Measurements from ENCODE around the gene SUPT3H. TPM values are rescaled to one million over a fixed set of nuclear protein-coding genes. Genes with fewer than 3 reads are reported as not detected.

SUPT3H gene
- total RNA-seq, 3 donors from 2014 or later = 3.0 to 8.1 (median 3.5) TPM

GRCh38 chr6:45314146-45314545 lies 63.6 kb downstream of the SUPT3H start:
- Histone ChIP-seq H3K4me1 (ENCODE audit: low read depth) (no peaks in the 10 kb centered on the region), H3K9me3 (no peaks in the 10 kb centered on the region), H3K36me3 (ENCODE audit: low read depth) (no peaks in the 10 kb centered on the region), H3K4me3 (no peak overlapping the region)
- no peak for TF ChIP-seq CTCF (IDR thresholded peaks at IDR 0.05)
- no peak for DNase-seq
- ATAC-seq = no peak
- intact Hi-C loops (cut with DNase I, micrococcal nuclease) = no loop called here

DNA sequence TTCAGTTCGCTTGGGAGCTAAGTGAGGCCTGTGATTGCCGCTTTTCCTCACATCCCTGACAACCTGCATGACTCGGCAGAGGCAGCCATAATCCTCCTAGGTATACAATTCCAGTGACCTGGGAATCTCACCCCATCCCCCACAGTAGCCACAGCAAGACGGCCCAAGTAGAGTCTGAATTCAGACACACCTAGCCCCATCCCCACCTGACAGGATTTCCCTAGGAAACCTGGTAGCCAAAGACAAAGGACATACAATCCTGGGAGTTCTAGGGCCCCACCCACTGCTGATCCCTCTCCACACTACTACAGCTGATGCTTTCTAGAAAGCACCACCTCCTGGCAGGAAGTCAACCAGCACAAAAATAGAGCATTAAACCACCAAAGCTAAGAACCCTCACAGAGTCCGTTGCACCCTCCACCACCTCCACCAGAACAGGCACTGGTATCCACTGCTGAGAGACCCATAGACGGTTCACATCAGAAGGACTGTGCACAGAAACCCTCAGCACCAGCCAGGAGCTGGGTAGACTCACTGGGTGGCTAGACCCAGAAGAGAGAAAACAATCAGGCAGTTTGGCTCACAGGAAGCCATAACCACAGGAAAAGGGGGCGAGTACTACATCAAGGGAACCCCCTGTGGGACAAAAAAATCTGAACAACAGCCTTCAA lies 67.5 kb downstream of the SUPT3H start:
- TF ChIP-seq CTCF (IDR thresholded peaks at IDR 0.05) = no peak
- H3K4me3 ChIP-seq = no peak overlapping the region
- ATAC-seq (no peak), DNase-seq (no peak)
- H3K4me1 ChIP-seq (ENCODE audit: low read depth) = no peaks in the 10 kb centered on the region
- H3K9me3 ChIP-seq = no peaks in the 10 kb centered on the region
- H3K36me3 ChIP-seq (ENCODE audit: low read depth) = no peaks in the 10 kb centered on the region
- intact Hi-C loops (cut with DNase I, micrococcal nuclease) = no loop called here

- no peak for TF ChIP-seq CTCF (IDR thresholded peaks at IDR 0.05)
- intact Hi-C loops (cut with DNase I, micrococcal nuclease) = no loop called here
- Histone ChIP-seq H3K36me3 (ENCODE audit: low read depth) (no peaks in the 10 kb centered on the region), H3K4me3 (no peak overlapping the region), H3K9me3 (no peaks in the 10 kb centered on the region), H3K4me1 (ENCODE audit: low read depth) (no peaks in the 10 kb centered on the region)
- ATAC-seq (no peak), DNase-seq (no peak)
These were observed 72.2 kb downstream of the SUPT3H start for GRCh38 chr6:45305546-45305945.

- Histone ChIP-seq H3K9me3 (no peaks in the 10 kb centered on the region), H3K36me3 (ENCODE audit: low read depth) (no peaks in the 10 kb centered on the region), H3K4me1 (ENCODE audit: low read depth) (no peaks in the 10 kb centered on the region), H3K4me3 (no peak overlapping the region)
- intact Hi-C loops (cut with DNase I, micrococcal nuclease) = no loop called here
- TF ChIP-seq CTCF (IDR thresholded peaks at IDR 0.05) = no peak
- DNase-seq (no peak), ATAC-seq (no peak)
These were observed 74.9 kb downstream of the SUPT3H start for GRCh38 chr6:45302832-45303231.

DNA sequence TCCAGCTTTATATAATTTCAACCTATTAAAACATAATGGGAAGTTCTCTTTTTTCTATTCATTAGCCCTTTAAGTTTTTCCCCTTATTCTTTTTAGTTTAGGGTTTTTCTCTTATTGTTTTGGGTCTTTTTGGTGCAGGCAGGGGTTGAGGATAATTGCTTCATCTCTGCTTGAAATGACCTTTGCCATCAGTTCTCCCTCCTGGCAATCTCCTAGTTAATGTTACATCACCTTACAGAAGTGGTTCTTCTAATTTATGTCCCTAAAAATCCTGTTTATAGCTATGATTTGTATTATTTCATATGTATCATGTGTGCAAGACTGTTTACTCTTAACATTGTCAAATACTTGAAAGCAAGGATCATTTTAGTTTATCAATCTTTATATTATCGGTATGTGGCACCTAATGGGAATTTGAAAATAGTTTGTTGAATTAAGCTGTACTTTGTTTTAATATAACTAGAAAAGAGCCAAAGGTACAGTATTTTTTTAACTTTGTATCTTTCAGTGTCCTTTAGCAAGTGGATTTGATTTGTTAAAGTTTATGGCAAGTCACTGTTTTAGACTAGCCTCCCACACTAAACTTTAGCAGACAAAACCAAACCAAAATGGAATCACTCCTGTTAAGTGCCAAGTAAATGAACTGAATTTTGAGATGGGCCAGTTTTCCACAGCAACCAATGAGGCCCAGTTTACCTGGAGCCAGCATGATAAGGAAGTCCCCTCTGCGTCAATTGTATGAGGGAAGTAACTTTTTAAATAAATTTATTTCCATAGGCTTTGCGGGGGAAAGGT lies 76.2 kb downstream of the SUPT3H start:
- no peak overlapping the region for H3K4me3 ChIP-seq
- intact Hi-C loops (cut with DNase I, micrococcal nuclease) = no loop called here
- no peaks in the 10 kb centered on the region for H3K36me3 ChIP-seq (ENCODE audit: low read depth)
- H3K4me1 ChIP-seq (ENCODE audit: low read depth) = no peaks in the 10 kb centered on the region
- DNase-seq (no peak), ATAC-seq (no peak)
- H3K9me3 ChIP-seq = no peaks in the 10 kb centered on the region
- TF ChIP-seq CTCF (IDR thresholded peaks at IDR 0.05) = no peak

Data from mucosa of descending colon (tissue), 3 donors.